ENCODE results near the gene KCNC2.

DNA sequence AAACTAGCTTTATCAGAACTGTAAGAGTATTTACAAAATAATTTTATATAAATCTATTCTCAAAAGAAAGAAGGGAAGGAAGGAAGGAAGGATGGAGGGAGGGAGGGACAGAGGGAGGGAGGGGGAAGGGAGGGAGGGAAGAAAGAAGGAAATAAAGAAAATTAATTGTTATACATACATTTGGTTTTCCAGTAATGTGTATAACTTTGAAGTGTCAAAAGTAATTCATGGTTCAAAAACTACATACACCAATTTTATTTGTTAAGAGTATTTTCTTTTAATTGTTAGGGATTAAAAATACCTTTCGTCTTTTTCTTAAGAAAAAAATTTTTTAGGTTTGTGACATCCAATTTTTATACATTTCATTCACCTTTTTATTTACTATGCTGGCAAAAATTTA, 17.5 kb upstream of the KCNC2 start:
- TF ChIP-seq, protein P1, sequence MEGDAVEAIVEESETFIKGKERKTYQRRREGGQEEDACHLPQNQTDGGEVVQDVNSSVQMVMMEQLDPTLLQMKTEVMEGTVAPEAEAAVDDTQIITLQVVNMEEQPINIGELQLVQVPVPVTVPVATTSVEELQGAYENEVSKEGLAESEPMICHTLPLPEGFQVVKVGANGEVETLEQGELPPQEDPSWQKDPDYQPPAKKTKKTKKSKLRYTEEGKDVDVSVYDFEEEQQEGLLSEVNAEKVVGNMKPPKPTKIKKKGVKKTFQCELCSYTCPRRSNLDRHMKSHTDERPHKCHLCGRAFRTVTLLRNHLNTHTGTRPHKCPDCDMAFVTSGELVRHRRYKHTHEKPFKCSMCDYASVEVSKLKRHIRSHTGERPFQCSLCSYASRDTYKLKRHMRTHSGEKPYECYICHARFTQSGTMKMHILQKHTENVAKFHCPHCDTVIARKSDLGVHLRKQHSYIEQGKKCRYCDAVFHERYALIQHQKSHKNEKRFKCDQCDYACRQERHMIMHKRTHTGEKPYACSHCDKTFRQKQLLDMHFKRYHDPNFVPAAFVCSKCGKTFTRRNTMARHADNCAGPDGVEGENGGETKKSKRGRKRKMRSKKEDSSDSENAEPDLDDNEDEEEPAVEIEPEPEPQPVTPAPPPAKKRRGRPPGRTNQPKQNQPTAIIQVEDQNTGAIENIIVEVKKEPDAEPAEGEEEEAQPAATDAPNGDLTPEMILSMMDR (conservative IDR thresholded peaks at IDR 0.05), result no peak
- TF ChIP-seq ZFX (IDR thresholded peaks at IDR 0.05), result no peak
